Body of pancreas (tissue), 4 donors: ENCODE results near the gene SLC28A3. TPM values are rescaled to one million over a fixed set of nuclear protein-coding genes. Genes with fewer than 3 reads are reported as not detected.

Source experiments
- ATAC-seq: fragments of 150-250 bp; one replicate; pipeline ENCODE4 v1.9.1; 2016
- DNase-seq, 4 donors: peaks; one replicate each; pipeline ENCODE4 v3.0.0-alpha.2; 2019
- H3K27ac ChIP-seq, 4 donors: fragments of 200-600 bp; sonication (generic); 1 replicate in 3 of 4; 2 replicates in 1 of 4; pipeline versions ENCODE4 v1.5.1 to v1.6.1; 2016 to 2019; ENCODE audit warnings: mild to moderate bottlenecking in 1 of 4, mixed read lengths in 1 of 4, moderate library complexity in 1 of 4
- H3K27me3 ChIP-seq, 2 donors: fragments of 200-600 bp; sonication (generic); one replicate each; pipeline ENCODE4 v1.6.0; 2016; ENCODE audit warnings: mild to moderate bottlenecking in 1 of 2
- H3K36me3 ChIP-seq, 2 donors: fragments of 200-600 bp; sonication (generic); replicated peaks in 1 of 2; 2 replicates each; pipeline ENCODE4 v1.5.1; 2016; ENCODE audit warnings: low read depth in 2 of 2; ENCODE audit not compliant: insufficient read depth in 1 of 2
- H3K4me1 ChIP-seq: fragments of 200-600 bp; sonication (generic); one replicate; pipeline ENCODE4 v1.6.0; 2016
- H3K4me3 ChIP-seq, 2 donors: fragments of 200-600 bp; sonication (generic); 1 replicate in 1 of 2; 2 replicates in 1 of 2; pipeline ENCODE4 v1.5.1; 2016 to 2019
- H3K9me3 ChIP-seq, 3 donors: fragments of 200-600 bp; sonication (generic); 1 replicate in 2 of 3; 2 replicates in 1 of 3; pipeline ENCODE4 v1.5.1; 2016
- CTCF ChIP-seq, 7 experiments: fragments of 450-650 bp in 4 of 7; fragments of 200-600 bp in 3 of 7; sonication (generic) in 3 of 7; IDR thresholded peaks; one replicate each; pipeline ENCODE4 v1.5.1; 2016 to 2019; ENCODE audit warnings: antibody characterized with exemption in 7 of 7
- POLR2A ChIP-seq, 3 donors: fragments of 450-650 bp; IDR thresholded peaks; one replicate each; pipeline ENCODE4 v1.6.1; 2016; ENCODE audit warnings: antibody characterized with exemption in 3 of 3, mild to moderate bottlenecking in 2 of 3
- WGBS, 2 donors: methylation state at CpG; one replicate each; pipeline ENCODE4 v1.1.5; 2017; 5-methylcytosine and 5-hydroxymethylcytosine counted together
- intact Hi-C: fragments of 100-400 bp; cut with DNase I; formaldehyde crosslinking; loops from one replicate; pipeline ENCODE4 v1.15.1; 2023
- total RNA-seq, 2 donors: library from RNA; depleted of rRNA; stranded (reverse); fragments of >200 nt; gene quantifications; one replicate each; pipeline ENCODE4 v1.1.0, GENCODE V29; 2016

Gene SLC28A3
- total RNA-seq, 2 donors from 2014 or later, result 4.3 to 8.0 TPM

DNA sequence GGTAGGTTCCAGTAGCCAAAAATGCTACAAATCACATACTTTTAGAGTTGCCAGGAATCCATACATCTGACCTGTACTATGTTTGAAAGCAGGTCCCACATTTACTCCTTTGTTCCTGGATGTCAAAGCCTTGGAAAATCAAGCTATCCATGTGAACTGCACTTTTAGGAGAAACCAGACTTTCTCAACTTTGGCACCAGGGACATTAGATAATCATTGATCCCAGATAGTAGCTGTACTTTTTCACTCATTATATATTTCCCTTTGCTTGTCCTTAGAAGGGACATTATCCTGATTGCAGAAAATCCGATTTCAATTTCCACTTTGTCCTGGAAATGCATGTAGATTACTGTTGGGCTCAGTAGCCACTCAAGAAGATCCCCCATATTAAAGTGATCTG lies 44.1 kb upstream of the SLC28A3 start:
- no peak for TF ChIP-seq POLR2A (IDR thresholded peaks at IDR 0.05)
- TF ChIP-seq CTCF (IDR thresholded peaks at IDR 0.05), result no peak
- WGBS, 2 donors, result 41 to 61% methylated on average over 1 of the region's 1 CpG

DNA sequence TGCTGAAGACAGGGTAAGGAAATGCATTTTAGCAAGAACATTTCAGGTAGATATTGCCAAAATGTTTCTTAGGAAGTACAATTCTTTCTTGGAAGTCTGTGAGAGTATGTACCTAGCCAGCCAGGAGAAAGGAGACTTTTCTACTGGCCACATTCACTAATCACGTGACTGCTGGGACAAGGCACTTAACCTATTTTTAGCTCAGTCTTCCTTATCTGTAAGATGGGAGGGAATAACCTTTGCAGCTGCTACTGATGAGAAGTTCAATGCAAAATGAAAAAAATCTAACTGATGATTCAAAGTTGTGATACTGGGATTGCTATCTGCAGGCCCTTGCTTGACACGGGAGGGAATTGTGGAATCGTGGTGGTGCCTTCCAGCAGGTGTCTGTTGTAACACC lies 42.6 kb upstream of the SLC28A3 start:
- Histone ChIP-seq H3K27ac (no peak overlapping the region), H3K27me3 (no peaks in the 10 kb centered on the region), H3K9me3 (no peaks in the 10 kb centered on the region), H3K4me3 (no peak overlapping the region), H3K4me1 (peaks cover 30% of the 10 kb centered on the region), H3K36me3 (no peaks in the 10 kb centered on the region)
- ATAC-seq (no peak), DNase-seq (no peak)
- intact Hi-C loops, result no loop called here
- TF ChIP-seq CTCF (IDR thresholded peaks at IDR 0.05) (no peak), POLR2A (IDR thresholded peaks at IDR 0.05) (no peak)
- 44 to 48% methylated on average over 3 of the region's 3 CpGs for WGBS, 2 donors

More for the DNA sequence above, 44.1 kb upstream of the SLC28A3 start:
- intact Hi-C loops, result no loop called here
- Histone ChIP-seq H3K4me1 (peaks cover 30% of the 10 kb centered on the region), H3K27ac (peak overlapping the region in 3 of 4 donors; percentile 5 to 54 (median 46)), H3K27me3 (no peaks in the 10 kb centered on the region), H3K36me3 (no peaks in the 10 kb centered on the region), H3K9me3 (no peaks in the 10 kb centered on the region), H3K4me3 (no peak overlapping the region)
- DNase-seq (no peak), ATAC-seq (no peak)

DNA sequence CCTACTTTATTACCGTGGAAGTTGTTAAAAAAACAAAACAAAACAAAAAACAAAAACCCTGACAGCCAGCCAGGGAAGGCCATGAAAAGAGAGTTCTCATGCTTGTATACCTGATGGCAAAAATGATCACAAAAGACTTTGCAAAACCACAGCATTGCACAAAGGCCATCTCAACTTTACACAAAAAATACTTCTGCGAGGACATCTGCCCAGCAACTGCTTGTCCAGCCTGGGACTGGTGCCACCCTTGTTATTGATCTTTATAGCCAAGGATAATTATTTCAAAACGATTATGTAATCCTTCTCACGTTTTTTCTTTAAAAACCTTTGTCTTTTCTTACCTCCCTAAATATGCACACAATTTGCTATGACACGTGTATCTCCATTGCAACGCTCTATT lies 42.2 kb upstream of the SLC28A3 start:
- 16 to 30% methylated on average over 6 of the region's 6 CpGs for WGBS, 2 donors
- Histone ChIP-seq H3K9me3 (no peaks in the 10 kb centered on the region), H3K27me3 (no peaks in the 10 kb centered on the region), H3K36me3 (no peaks in the 10 kb centered on the region), H3K4me3 (no peak overlapping the region), H3K4me1 (peaks cover 30% of the 10 kb centered on the region), H3K27ac (no peak overlapping the region)
- intact Hi-C loops, result no loop called here
- TF ChIP-seq CTCF (IDR thresholded peaks at IDR 0.05), result no peak
- TF ChIP-seq POLR2A (IDR thresholded peaks at IDR 0.05), result no peak
- DNase-seq, result peak in 1 of 4 donors; percentile 19
- ATAC-seq, result no peak

- intact Hi-C loops, result no loop called here
- H3K4me1 ChIP-seq, result peaks cover 30% of the 10 kb centered on the region
- H3K9me3 ChIP-seq, result no peaks in the 10 kb centered on the region
- TF ChIP-seq CTCF (IDR thresholded peaks at IDR 0.05) (no peak), POLR2A (IDR thresholded peaks at IDR 0.05) (no peak)
- WGBS, 2 donors, result 45 to 49% methylated on average over 3 of the region's 3 CpGs
- H3K36me3 ChIP-seq, result no peaks in the 10 kb centered on the region
- H3K27me3 ChIP-seq, result no peaks in the 10 kb centered on the region
- DNase-seq (no peak), ATAC-seq (no peak)
- no peak overlapping the region for H3K27ac ChIP-seq
- H3K4me3 ChIP-seq, result no peak overlapping the region
These were observed 41.0 kb upstream of the SLC28A3 start for GRCh38 chr9:84381508-84381907.

DNA sequence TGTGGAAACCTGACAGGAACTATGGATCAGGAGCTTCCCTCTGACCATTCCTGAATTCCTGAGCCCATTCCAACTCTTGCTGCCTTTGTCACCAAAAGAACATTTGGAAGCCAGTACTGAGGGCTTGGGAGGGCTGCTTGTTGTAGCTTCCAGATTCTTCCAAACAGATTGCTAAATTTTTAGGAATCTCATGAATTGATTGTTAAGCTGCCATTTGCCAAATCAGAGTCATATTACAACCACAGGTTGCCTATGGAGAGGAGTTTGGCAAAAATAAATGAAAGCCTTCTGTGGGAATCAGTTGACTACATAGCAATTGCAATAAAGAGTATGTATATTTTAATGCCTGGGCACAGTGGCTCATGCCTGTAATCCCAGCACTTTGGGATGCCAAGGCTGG lies 39.2 kb upstream of the SLC28A3 start:
- H3K4me3 ChIP-seq, result no peak overlapping the region
- intact Hi-C loops, result no loop called here
- ATAC-seq, result no peak
- no peaks in the 10 kb centered on the region for H3K9me3 ChIP-seq
- peak overlapping the region in 2 of 4 donors; percentile 12 to 22 for H3K27ac ChIP-seq
- no peaks in the 10 kb centered on the region for H3K27me3 ChIP-seq
- H3K36me3 ChIP-seq, result no peaks in the 10 kb centered on the region
- TF ChIP-seq POLR2A (IDR thresholded peaks at IDR 0.05) (no peak), CTCF (IDR thresholded peaks at IDR 0.05) (no peak)
- H3K4me1 ChIP-seq, result peaks cover 20% of the 10 kb centered on the region
- no peak for DNase-seq
